Measurements from ENCODE around the gene KCNC1. TPM values are rescaled to one million over a fixed set of nuclear protein-coding genes. Genes with fewer than 3 reads are reported as not detected.

KCNC1 gene
- total and polyA plus RNA-seq, 2 of the 13 experiments (the other 11 are each of a cell fraction or from before 2014, with no cell fraction given), result 0.01 to 0.04 TPM

- TF ChIP-seq ZNF83 (CRISPR knock-in tag; IDR thresholded peaks at IDR 0.05; ENCODE audit: borderline replicate concordance) (no peak), ZNF841 (CRISPR knock-in tag; IDR thresholded peaks at IDR 0.05; ENCODE audit: borderline replicate concordance) (peak; percentile 61; the same call in 1 of the 2 replicates), SSRP1 (CRISPR knock-in tag; IDR thresholded peaks at IDR 0.05) (no peak), ZNF780A (CRISPR knock-in tag; IDR thresholded peaks at IDR 0.05) (peak; percentile 89), ISX (CRISPR knock-in tag; conservative IDR thresholded peaks at IDR 0.05) (no peak), ZNF616 (CRISPR knock-in tag; IDR thresholded peaks at IDR 0.05; ENCODE audit: low read depth) (no peak), U2AF1 (optimal IDR thresholded peaks at IDR 0.05; ENCODE audit: low read depth, low read length) (no peak), ZNF331 (CRISPR knock-in tag; IDR thresholded peaks at IDR 0.05) (peak; percentile 97), ZNF512B (CRISPR knock-in tag; IDR thresholded peaks at IDR 0.05; ENCODE audit: borderline replicate concordance) (peak; percentile 92; the same call in 1 of the 2 replicates), ZNF275 (CRISPR knock-in tag; IDR thresholded peaks at IDR 0.05; ENCODE audit: borderline replicate concordance) (no peak), KDM3A (CRISPR knock-in tag; IDR thresholded peaks at IDR 0.05; ENCODE audit: low read depth) (peak; percentile 96), CBX5 (CRISPR knock-in tag; IDR thresholded peaks at IDR 0.05; ENCODE audit: borderline replicate concordance) (peak; percentile 90; the same call in 1 of the 2 replicates), RCOR2 (CRISPR knock-in tag; IDR thresholded peaks at IDR 0.05) (peak; percentile 94), ARNT2 (CRISPR knock-in tag; IDR thresholded peaks at IDR 0.05; ENCODE audit: low read depth) (peak; percentile 82), PLRG1 (conservative IDR thresholded peaks at IDR 0.05) (no peak), PRDM10 (CRISPR knock-in tag; IDR thresholded peaks at IDR 0.05; ENCODE audit: low read depth) (peak; percentile 71; the same call in 1 of the 2 replicates), NFRKB (IDR thresholded peaks at IDR 0.05) (no peak), CENPX (CRISPR knock-in tag; IDR thresholded peaks at IDR 0.05) (no peak)
- TF ChIP-seq, protein P1, sequence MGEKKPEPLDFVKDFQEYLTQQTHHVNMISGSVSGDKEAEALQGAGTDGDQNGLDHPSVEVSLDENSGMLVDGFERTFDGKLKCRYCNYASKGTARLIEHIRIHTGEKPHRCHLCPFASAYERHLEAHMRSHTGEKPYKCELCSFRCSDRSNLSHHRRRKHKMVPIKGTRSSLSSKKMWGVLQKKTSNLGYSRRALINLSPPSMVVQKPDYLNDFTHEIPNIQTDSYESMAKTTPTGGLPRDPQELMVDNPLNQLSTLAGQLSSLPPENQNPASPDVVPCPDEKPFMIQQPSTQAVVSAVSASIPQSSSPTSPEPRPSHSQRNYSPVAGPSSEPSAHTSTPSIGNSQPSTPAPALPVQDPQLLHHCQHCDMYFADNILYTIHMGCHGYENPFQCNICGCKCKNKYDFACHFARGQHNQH (CRISPR knock-in tag; IDR thresholded peaks at IDR 0.05), result peak; percentile 97
- TF ChIP-seq, protein P2, sequence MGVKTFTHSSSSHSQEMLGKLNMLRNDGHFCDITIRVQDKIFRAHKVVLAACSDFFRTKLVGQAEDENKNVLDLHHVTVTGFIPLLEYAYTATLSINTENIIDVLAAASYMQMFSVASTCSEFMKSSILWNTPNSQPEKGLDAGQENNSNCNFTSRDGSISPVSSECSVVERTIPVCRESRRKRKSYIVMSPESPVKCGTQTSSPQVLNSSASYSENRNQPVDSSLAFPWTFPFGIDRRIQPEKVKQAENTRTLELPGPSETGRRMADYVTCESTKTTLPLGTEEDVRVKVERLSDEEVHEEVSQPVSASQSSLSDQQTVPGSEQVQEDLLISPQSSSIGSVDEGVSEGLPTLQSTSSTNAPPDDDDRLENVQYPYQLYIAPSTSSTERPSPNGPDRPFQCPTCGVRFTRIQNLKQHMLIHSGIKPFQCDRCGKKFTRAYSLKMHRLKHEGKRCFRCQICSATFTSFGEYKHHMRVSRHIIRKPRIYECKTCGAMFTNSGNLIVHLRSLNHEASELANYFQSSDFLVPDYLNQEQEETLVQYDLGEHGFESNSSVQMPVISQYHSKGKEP (CRISPR knock-in tag; IDR thresholded peaks at IDR 0.05), result no peak
These were observed 35.6 kb downstream of the KCNC1 start (continued) for GRCh38 chr11:17770048-17770652.

All from HepG2 (cell line).